Dedifferentiated amniotic fluid mesenchymal stem cell (primary cell): ENCODE measurements around the gene LIPH.
"Not testable (repeated sequence)": the region's sequence is repeated elsewhere in the genome, so short reads cannot be mapped to it uniquely, and the experiment has no call there.

Experiments
- DNase-seq: peaks from one replicate; pipeline ENCODE4 v3.0.0-alpha.2; 2016; ENCODE audit errors: extremely low spot score

The LIPH gene

GRCh38 chr3:185486394-185486793 lies 66.0 kb downstream of the LIPH start:
- DNase-seq: no peak

- no peak for DNase-seq
Observed at GRCh38 chr3:185484296-185484695, 68.1 kb downstream of the LIPH start.

- DNase-seq: no peak
Observed at GRCh38 chr3:185479373-185479945, 72.9 kb downstream of the LIPH start.

- DNase-seq: no peak
Observed at GRCh38 chr3:185477316-185477715, 75.1 kb downstream of the LIPH start.

- not testable (repeated sequence) for DNase-seq
Observed at GRCh38 chr3:185474922-185475321, 77.5 kb downstream of the LIPH start.

- no peak for DNase-seq
Observed at GRCh38 chr3:185473290-185473815, 79.0 kb downstream of the LIPH start.

- no peak for DNase-seq
Observed at GRCh38 chr3:185470323-185470722, 82.1 kb downstream of the LIPH start.

- DNase-seq: no peak
Observed at GRCh38 chr3:185469542-185469941, 82.8 kb downstream of the LIPH start.

- DNase-seq: not testable (repeated sequence)
Observed at GRCh38 chr3:185466123-185466522, 86.3 kb downstream of the LIPH start.

- DNase-seq: no peak
Observed at GRCh38 chr3:185465471-185465870, 86.9 kb downstream of the LIPH start.

- DNase-seq: no peak
Observed at GRCh38 chr3:185460719-185461350, 91.6 kb downstream of the LIPH start.

GRCh38 chr3:185460309-185460708 lies 92.1 kb downstream of the LIPH start:
- no peak for DNase-seq

- no peak for DNase-seq
Observed at GRCh38 chr3:185457376-185457775, 95.0 kb downstream of the LIPH start.
